ENCODE measurements around the gene B3GNT9.

The B3GNT9 gene

DNA sequence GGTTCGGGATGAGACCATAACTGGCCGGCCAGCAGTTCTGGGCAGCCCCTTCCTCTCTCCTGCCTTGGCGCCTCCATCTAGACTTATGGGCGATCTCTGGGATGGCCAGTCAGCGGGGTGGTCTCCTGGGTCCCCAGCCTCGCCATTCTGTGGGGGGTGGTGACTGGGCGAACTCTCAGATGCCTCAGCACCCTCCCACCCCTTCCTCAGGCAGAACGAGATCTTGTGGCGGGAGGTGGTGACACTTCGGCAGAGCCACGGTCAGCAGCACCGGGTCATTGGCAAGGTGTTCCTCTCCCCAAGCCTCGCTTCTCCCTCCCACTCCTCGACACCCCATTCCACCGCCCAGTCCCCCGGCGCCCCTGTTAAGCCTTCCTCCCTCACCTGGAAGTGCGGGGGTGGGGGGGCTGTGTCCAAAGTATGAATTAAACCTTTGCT lies 15.3 kb upstream of the B3GNT9 start:
- no peak for DNase-seq

DNA sequence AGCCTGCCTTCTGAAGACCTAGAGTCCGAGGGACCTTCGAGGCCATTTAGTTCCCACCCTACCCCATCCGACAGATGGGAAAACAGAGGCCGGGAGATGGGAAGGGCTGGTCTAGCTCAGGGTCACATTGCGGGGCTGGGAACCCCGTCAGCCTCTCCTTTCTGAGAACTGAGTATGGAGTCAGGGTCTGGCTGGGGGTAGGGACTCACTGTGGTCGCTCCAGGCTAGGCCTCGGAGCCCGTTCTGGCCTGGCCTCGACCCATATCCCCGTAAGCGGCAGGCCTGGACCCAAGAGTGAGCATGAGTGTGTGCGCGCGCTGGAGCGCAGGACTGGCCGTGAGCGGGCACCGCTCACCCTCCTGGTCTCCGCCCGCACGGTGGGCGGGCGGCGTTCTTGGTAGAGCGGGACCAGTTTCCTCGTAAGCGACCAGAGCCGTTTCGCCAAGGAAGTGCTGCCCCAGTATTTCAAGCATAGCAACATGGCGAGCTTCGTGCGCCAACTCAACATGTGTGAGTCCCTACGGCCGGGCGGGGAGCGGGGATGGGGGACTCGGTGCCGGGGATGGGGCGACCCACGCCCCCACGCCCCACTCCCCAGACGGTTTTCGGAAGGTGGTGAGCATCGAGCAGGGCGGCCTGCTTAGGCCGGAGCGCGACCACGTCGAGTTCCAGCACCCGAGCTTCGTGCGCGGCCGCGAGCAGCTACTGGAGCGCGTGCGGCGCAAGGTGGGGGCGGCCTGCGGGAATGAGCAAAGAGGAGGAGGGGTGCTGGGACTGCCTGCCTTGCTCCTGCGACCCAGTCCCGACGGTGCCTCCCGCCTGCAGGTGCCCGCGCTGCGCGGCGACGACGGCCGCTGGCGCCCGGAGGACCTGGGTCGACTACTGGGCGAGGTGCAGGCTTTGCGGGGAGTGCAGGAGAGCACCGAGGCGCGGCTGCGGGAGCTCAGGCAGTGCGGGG lies 14.6 kb upstream of the B3GNT9 start:
- DNase-seq, result no peak

DNA sequence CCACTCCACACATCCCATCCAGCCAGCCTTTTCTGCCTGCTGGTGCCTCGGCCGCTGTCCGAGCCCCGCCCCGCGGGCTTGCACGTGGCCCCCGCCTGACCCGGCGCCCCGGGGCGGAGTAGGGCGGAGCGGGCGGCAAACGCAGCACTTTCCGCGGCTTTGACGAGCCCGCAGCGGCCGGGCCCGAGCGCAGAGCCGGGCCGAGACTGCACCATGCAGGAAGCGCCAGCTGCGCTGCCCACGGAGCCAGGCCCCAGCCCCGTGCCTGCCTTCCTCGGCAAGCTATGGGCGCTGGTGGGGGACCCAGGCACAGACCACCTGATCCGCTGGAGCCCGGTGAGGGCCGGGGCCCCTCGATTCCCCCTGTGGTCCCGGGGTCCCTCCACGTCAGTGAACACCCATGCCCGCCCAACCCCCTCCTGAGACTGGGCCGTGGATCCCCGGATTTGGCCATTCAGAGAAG lies 13.8 kb upstream of the B3GNT9 start, which contains the start of gene HSF4:
TSS of gene HSF4 (plus strand) at position 147 of the 463 bp plus-strand sequence. CDS start at position 214, 67 bp downstream.
- peak; percentile 34 for DNase-seq

DNA sequence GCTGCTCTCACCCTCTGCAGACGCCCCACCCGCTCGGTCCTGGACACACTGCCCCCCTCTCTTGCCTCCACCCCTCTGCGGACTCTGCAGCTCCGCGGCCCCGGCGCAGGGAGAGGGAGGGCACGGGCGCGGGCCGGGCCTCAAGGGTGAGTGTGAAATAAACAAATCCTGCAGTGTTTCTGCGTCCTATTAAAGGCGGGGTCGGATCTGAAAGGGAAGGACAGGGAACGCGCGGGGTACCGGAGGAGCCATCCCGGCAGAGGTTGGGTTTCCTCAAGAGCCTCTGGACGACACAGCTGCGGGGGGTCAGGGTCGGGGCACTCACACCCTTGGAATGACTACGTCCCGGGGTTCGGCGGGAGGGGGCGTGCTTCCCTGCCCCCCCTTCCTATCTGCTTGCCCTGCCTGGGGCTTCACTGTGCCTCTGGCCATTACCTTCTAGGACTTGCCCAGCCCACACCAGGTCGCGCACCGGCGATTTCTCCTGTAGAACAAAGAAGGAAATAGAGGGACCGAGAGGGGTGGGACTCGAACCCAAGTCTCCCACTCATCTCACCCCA lies 13.3 kb upstream of the B3GNT9 start:
- peak; percentile 52 for DNase-seq

DNA sequence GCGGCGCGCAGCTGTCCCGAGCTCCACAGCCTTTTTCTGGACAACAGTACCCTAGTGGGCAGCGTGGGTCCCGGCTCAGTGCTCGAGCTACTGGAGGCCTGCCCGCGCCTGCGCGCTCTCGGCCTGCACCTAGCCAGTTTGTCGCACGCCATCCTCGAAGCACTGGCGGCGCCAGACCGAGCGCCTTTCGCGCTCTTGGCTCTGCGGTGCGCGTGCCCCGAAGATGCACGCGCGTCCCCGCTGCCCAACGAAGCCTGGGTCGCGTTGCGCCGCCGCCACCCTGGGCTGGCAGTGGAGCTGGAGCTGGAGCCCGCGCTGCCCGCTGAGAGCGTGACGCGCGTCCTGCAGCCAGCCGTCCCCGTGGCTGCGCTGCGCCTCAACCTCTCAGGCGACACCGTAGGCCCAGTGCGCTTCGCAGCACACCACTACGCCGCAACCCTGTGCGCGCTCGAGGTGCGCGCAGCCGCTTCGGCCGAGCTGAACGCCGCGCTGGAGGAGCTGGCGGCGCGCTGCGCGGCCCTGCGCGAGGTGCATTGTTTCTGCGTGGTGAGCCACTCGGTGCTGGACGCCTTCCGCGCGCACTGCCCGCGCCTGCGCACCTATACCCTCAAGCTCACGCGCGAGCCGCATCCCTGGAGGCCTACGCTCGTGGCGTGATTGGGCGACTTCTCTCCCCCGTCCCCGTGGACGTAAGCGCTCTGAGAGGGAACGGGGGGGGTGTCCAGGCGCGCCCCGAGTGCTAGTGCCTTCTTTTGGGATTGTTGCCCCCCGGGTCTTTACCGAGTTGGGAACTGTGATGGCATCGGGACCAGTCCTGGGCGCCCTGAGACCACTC lies 12.6 kb upstream of the B3GNT9 start:
- no peak for DNase-seq

DNA sequence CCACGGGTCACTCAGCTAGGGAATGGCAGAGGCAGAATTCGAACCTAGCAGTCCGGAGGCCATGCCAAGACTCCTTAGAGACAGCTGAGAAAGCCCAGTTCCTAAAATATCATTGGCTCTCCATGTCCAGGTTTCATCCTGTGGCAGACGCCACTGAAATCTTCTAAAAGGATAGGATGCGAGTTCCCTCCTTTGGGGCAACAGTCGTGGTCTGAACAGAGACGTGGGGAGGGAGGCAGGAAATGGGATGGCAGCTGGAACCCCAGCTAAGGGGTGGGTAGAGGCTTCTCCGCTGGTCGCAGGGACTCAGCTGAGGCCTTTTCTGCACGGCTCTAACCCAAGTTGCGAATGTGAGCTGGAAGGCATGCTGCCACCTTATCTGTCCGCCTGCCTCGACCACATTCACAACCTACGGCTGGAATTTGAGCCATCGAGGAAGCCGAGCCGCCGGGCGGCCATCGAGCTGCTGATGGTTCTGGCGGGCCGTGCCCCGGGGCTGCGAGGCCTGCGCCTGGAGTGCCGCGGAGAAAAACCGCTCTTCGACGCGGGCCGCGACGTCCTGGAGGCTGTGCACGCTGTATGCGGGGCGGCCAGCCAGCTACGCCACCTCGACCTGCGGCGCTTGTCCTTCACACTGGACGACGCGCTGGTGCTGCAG lies 11.8 kb upstream of the B3GNT9 start:
- DNase-seq, result no peak

DNA sequence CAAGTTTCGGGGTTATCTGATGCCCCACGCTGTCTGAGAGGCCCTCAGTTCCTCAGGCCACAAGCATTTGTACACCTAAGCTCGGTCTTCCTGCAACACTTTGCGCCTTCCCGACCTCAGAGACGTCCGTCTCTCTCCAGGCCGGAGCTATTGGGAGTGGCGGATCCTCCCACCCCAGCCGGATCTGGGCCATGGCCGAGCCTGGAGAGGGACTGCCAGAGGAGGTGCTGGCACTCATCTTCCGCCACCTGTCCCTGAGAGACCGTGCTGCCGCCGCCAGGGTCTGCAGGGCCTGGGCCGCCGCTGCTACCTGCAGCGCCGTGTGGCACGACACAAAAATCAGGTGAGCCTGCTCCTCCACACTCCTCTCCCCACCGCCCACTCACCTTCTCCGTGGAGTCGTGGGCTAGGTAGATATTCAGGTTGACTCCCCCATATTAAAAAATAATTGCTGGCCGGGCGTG lies 10.8 kb upstream of the B3GNT9 start:
- no peak for DNase-seq

DNA sequence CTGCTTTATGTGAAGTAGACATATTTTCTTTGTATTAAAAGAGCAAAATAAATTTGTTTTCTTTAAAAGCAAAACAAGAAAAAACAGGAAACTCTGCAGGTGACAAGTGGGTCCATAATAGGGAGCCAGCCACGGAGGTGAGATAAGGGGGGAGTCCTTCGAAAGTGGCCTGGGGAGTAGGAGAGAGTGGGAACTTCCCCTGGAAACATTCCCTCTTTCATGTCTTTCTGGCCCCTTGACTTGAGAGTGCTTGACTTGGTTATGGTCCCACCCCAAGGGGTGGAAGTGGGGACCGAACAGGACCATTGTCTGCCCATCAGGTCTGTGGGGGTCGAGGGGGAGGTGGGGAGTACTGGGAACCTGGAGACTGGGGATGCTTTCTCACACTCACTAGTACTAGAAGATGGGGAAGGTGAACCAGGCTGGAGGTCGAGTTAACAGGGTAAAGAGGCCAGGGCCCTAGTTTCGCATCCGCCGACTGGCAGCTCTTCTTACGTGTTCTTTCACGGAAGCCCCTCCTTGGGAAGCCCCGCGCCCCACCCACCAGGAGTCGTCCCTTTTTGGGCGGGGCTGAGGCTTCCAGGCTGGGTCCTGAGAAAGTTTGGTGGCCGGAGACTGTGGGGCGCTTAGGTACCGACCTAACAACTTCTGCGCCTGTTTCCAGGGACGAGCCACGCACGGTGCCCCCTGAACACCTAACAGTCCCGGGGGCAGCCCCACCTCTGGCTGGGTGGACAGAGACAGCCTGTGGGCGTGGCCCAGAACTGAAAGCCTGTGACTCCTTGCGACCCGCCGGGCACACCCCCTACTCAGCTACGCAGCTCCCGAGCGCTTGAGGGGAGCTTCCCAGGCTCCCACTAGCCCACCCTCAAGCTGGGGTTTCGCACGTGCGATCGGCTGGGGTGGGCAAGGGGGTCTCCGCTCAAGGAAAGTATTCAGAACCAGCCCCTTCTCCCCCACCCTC lies 8.1 kb upstream of the B3GNT9 start:
- no peak for DNase-seq

DNA sequence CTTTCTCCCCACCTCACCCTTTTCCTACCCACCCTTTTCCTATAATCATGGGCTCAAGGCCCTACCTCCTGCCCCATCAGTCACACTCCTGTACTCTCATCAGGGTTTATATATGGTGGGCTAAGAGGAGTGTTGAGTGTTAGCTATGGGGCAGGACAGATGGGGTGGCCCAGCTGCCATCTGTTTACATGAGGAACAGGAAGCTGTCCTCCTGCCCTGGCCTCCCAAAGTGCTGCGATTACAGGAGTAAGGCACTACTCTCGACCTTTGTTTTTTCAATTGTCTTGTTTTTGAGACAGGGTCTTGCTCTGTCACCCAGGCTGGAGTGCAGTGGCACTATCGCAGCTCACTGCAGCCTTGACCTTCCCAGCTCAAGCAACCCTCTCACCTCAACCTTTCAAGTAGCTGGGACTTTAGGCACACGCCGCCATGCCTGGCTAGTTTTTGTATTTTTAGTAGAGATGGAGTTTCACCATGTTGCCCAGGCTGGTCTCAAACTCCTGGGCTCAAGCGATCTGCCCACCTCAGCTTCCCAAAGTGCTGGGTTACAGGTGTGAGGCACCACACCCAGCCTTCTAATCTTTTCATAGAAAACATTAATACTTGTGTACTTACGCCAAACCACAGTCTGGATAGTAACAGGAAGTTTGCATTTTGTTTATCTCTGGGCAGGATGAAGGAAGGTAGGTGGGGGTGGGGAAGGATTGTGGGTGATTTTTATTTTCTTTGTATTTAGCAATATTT lies 7.3 kb upstream of the B3GNT9 start:
- DNase-seq, result no peak

DNA sequence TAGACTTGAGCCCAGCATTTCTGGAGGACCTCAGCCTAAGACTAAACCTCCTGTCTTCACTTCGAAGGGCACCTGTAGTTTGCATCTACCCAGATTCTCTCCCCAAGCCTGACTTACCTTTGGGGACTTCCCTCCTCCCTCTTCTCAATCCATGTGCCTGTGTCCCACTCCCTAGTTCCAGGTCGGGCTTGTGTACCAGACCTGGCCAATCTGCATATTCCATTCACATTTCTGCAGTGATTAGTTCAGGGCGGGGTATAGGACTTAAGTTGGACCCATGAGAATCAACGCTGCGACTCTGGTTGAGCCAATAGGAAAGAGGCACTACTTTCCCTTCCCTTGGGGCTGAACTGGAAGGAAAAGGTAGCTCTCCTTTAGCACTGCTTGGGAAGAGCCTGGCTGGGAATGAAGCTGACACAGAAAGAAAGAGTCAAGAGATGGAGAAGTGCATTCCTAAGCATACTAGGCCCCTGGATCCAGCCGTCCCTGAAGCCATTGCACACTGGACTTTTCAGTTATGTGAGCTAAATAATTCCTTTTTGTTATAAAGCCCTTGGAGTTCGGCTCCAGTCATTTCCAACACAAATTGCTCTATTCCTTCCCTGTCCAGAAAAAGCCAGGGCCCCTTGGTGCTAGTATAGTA lies 6.4 kb upstream of the B3GNT9 start:
- DNase-seq, result no peak

DNA sequence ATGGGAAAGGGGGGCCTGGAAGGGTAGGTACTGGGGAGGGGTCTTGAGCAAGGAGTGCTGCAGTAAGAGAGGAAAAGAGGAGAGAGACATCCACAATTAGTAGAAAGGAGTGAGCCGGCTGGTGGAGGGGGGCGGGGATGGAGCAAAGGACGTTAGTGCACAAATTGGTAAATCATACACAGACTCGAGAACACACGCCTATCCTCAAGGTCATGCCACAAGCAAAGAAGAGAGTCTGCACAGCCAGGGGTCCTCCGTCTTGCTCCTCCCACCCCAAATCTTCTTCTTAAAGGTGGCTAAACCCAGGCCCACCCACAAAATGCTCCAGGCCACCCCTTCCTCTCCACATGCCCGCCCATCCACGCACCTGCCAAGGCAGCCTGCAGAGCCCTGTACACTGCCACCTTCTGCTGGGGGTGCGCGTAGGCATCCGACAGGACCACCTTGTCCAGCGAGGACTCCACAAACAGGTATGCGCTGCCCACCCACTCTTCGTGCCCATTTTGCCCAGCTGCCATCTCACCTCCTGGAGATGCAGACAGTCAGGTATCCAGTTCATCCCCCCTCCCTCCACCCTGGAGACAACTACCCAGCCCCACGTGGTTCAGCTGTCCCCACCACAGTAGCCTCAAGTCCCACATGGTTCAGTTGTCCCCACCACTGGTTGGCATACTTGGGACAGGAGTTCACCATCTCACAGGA lies 5.5 kb upstream of the B3GNT9 start:
- no peak for DNase-seq

DNA sequence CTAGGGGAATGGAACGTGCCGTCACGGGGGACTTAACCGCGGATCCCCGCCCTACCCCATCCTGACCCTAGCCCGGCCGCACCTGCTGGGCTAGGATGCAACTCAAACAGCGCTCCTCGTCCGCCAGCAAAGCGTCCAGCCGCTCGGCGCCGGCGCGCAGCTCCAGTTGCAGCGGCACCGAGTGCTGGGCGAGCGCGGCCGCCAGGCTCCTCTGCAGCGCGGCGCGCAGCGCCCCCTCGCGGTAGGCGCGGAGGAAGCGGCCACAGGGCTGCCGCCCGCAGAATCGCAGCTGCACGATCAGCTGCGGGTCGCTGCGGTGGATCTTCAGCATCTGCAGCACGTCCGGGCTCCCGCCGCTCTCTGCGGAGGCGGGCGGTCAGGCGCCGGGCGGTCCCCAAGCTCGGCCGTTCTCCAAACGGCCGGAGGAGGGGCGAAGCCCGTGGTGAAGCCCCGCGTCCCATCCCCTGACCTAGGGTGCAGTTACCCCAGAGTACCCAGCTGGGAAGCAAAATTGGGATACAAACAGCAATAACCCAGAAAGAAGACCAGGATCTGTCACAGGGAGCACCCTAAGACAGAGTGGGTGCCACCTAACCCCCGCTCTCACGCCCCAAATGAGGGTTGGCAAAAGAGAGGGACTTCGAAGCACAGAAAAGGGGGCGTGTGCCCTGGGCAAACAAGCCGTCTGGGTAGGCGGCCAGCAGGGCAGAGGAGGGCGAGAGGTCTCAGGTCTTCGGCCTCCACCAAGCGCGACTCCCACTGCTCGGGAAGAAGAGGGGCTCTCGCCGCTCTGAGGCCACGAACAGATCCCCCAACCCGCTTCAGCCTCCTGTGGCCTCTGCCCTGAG lies 4.7 kb upstream of the B3GNT9 start:
- peak; percentile 72 for DNase-seq

DNA sequence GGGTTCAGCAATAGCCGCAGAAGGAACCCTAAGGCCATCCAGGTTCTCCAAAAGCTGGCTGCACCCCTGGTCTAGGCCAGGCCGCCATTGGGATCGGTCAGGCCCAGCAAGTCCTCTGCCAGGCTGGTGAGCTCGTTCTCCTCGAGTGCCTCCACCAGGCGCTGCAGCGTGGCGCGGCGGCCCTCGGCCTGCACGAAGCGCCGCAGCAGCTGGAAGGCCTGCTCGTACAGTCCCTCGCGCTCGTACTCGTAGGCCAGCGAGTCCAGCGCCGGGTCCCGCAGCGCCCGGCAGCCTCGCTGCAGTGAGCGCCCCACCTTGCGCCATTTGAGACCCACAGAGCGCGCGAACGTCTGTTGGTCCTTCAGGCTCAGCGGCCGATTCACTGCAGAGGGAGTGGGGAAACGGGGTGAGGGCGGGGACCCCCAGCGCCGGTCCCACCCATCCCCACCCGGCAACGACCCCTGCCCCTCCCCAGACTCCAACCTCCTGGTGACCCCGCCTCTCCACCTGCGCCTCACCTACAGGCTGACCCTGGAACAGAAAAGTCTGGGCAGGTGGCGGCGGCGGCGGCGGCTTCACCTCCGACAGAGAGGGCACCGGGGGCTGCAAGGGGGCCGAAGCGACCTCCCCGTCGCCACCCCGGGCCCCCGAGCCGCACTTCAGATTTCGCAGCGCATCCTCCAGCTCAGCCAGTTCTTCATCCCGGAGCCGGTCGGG lies 3.9 kb upstream of the B3GNT9 start:
- DNase-seq, result no peak

DNA sequence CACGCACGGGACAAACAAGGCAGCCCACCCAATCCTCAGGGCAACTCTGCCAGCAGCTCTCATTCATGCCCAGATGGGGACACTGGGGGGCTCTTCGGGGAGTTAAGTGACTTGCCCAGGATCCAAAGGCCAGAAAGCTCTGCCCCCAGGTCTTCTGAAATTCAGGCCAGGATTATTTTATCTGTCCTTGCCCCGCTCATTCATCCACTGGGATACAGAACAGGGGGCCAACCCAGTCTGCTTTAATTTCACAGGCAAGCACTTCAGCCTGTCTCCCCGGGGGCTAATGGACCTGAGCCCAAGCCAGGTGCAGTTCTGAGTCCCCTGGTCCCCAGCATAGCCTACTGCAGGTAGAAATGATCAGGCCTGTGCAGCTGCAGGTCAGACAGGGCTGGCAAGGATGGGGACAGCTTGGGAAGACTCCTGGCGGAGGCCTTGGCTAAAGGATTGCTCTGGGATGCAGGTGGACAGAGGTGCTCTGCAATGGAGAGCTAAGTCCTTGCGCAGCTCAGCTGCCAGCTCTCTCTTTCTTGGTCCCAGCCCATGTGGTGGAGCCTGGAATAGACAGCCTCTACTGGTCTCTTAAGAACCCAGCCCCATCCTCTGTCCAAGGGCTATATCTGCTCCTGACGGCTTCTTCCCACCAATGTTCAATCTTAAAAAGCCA lies 766 bp upstream of the B3GNT9 start:
- DNase-seq, result no peak

DNA sequence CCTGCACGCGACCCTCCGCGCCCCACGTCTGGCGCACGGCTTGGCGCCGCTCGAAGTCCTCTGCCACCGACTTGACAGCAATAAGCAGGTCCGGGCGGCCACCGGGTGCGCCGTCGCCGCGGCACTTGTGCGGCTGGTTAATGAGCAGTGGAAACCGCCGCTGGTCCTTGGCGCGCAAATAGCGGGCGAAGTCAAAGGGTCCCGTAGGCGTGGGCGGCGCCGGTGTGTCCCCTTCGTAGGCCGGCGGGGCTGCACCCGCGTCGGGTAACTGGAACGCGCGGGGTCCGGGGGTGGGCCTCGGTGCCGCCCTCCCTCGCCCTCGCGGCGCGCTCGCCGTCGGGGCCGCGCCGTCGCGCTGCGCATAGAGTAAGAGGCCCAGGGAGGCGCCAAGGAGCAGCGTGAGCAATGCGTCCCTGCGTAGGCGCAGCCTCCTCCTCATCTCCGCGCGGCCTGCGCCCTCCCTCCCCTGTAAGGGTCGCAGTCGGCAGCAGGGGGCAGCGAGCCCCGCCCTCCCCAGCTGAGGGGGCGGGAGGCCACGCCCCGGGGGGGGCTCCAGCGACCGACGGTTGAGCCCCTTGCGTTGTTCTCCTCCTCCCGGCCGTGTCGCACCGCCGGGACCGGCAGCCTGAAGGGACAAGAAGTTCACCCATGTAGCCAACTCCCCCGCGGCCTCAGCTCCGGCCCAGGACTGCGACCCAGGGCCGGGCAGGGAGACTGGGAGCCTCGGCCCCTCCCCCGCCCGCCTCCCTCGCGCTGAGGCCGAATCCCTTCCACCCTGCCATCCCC lies 558 bp downstream of the B3GNT9 start:
- peak; percentile 46 for DNase-seq
